ENCODE measurements around the gene STAC3.

STAC3 gene

GRCh38 chr12:57204454-57204853 is 46.5 kb downstream of the STAC3 start:
- H3K36me3 ChIP-seq (ENCODE audit: low read length), result no peaks in the 10 kb centered on the region

GRCh38 chr12:57203791-57204190 is 47.2 kb downstream of the STAC3 start:
- Histone ChIP-seq H4K20me1 (ENCODE audit: low read depth, low read length) (no peaks in the 10 kb centered on the region), H3K9me2 (replicated peaks; ENCODE audit: insufficient read depth, low read length) (no peaks in the 10 kb centered on the region), H3K79me2 (ENCODE audit: insufficient read depth, low read length) (no peaks in the 10 kb centered on the region), H3K9ac (ENCODE audit: low read length) (no peak overlapping the region), H3K4me3 (ENCODE audit: insufficient read depth, low read length, poor library complexity, severe bottlenecking) (no peak overlapping the region), H3F3A (ENCODE audit: insufficient read depth) (no peaks in the 10 kb centered on the region), H2AFZ (ENCODE audit: low read depth, low read length, severe bottlenecking) (no peak overlapping the region), H3K36me3 (ENCODE audit: low read length) (no peaks in the 10 kb centered on the region), H3K27ac (ENCODE audit: low read depth, low read length) (no peak overlapping the region), H3K9me3 (ENCODE audit: insufficient read depth, low read length) (no peaks in the 10 kb centered on the region), H3K4me2 (ENCODE audit: low read depth, low read length, poor library complexity, severe bottlenecking) (no peak overlapping the region), H3K27me3 (ENCODE audit: low read length) (no peaks in the 10 kb centered on the region)
- TF ChIP-seq CTCF (IDR thresholded peaks at IDR 0.05; ENCODE audit: insufficient read depth, low read length, poor library complexity, severe bottlenecking) (no peak), EZH2phosphoT487 (conservative IDR thresholded peaks at IDR 0.05; ENCODE audit: low read length) (no peak)

More at GRCh38 chr12:57204454-57204853, 46.5 kb downstream of the STAC3 start:
- Histone ChIP-seq H3K27me3 (ENCODE audit: low read length) (no peaks in the 10 kb centered on the region), H4K20me1 (ENCODE audit: low read depth, low read length) (no peaks in the 10 kb centered on the region), H3K9ac (ENCODE audit: low read length) (no peak overlapping the region), H3K9me2 (replicated peaks; ENCODE audit: insufficient read depth, low read length) (no peaks in the 10 kb centered on the region), H3K9me3 (ENCODE audit: insufficient read depth, low read length) (no peaks in the 10 kb centered on the region), H3K79me2 (ENCODE audit: insufficient read depth, low read length) (no peaks in the 10 kb centered on the region), H2AFZ (ENCODE audit: low read depth, low read length, severe bottlenecking) (no peak overlapping the region), H3F3A (ENCODE audit: insufficient read depth) (no peaks in the 10 kb centered on the region), H3K4me3 (ENCODE audit: insufficient read depth, low read length, poor library complexity, severe bottlenecking) (no peak overlapping the region), H3K4me2 (ENCODE audit: low read depth, low read length, poor library complexity, severe bottlenecking) (no peak overlapping the region), H3K27ac (ENCODE audit: low read depth, low read length) (no peak overlapping the region)
- TF ChIP-seq EZH2phosphoT487 (conservative IDR thresholded peaks at IDR 0.05; ENCODE audit: low read length) (no peak), CTCF (IDR thresholded peaks at IDR 0.05; ENCODE audit: insufficient read depth, low read length, poor library complexity, severe bottlenecking) (no peak)

- Histone ChIP-seq H3K36me3 (ENCODE audit: low read length) (no peaks in the 10 kb centered on the region), H4K20me1 (ENCODE audit: low read depth, low read length) (no peaks in the 10 kb centered on the region), H3K9me3 (ENCODE audit: insufficient read depth, low read length) (no peaks in the 10 kb centered on the region)
Measured at GRCh38 chr12:57203201-57203600, 47.8 kb downstream of the STAC3 start.

More at GRCh38 chr12:57203201-57203600, 47.8 kb downstream of the STAC3 start:
- no peaks in the 10 kb centered on the region for H3K27me3 ChIP-seq (ENCODE audit: low read length)
- H3K79me2 ChIP-seq (ENCODE audit: insufficient read depth, low read length), result no peaks in the 10 kb centered on the region
- no peak for TF ChIP-seq EZH2phosphoT487 (conservative IDR thresholded peaks at IDR 0.05; ENCODE audit: low read length)
- no peak for TF ChIP-seq CTCF (IDR thresholded peaks at IDR 0.05; ENCODE audit: insufficient read depth, low read length, poor library complexity, severe bottlenecking)
- no peak overlapping the region for H3K9ac ChIP-seq (ENCODE audit: low read length)
- no peak overlapping the region for H2AFZ ChIP-seq (ENCODE audit: low read depth, low read length, severe bottlenecking)
- no peaks in the 10 kb centered on the region for H3F3A ChIP-seq (ENCODE audit: insufficient read depth)
- no peak overlapping the region for H3K4me2 ChIP-seq (ENCODE audit: low read depth, low read length, poor library complexity, severe bottlenecking)
- H3K9me2 ChIP-seq (replicated peaks; ENCODE audit: insufficient read depth, low read length), result no peaks in the 10 kb centered on the region
- H3K4me3 ChIP-seq (ENCODE audit: insufficient read depth, low read length, poor library complexity, severe bottlenecking), result no peak overlapping the region
- H3K27ac ChIP-seq (ENCODE audit: low read depth, low read length), result no peak overlapping the region

Data from SU-DHL-6 (cell line).